WTC11 (cell line): ENCODE results near the gene PDK1. TPM values are rescaled to one million over a fixed set of nuclear protein-coding genes. Genes with fewer than 3 reads are reported as not detected.
A peak's percentile ranks its signal among the peaks of the same experiment; 100 is the strongest.

Experiments
- ARID4B ChIP-seq: sonication (generic); formaldehyde crosslinking; IDR thresholded peaks from 2 replicates; pipeline ENCODE4 v1.8.0; 2023; ENCODE audit warnings: missing genetic modification reagents, mild to moderate bottlenecking, borderline replicate concordance
- ATF1 ChIP-seq: sonication (generic); formaldehyde crosslinking; IDR thresholded peaks from 2 replicates; pipeline ENCODE4 v1.8.1; 2023; ENCODE audit warnings: mild to moderate bottlenecking, moderate library complexity, missing genetic modification reagents
- ATF3 ChIP-seq: sonication (generic); formaldehyde crosslinking; conservative IDR thresholded peaks from 2 replicates; pipeline ENCODE4 v1.8.1; 2022; ENCODE audit warnings: mild to moderate bottlenecking, missing genetic modification reagents
- E2F5 ChIP-seq: sonication (generic); formaldehyde crosslinking; IDR thresholded peaks from 2 replicates; pipeline ENCODE4 v1.8.1; 2022; ENCODE audit warnings: mild to moderate bottlenecking, moderate library complexity, missing genetic modification reagents
- GRHL2 ChIP-seq: fragments of 250-450 bp; sonication (Bioruptor Pico); IDR thresholded peaks from 2 replicates; pipeline ENCODE4 v1.8.0; 2022; ENCODE audit warnings: mild to moderate bottlenecking, moderate library complexity; ENCODE audit not compliant: insufficient replicate concordance, severe bottlenecking
- IRF1 ChIP-seq: sonication (generic); formaldehyde crosslinking; IDR thresholded peaks from 2 replicates; pipeline ENCODE4 v1.8.0; 2023; ENCODE audit warnings: missing genetic modification reagents
- MAX ChIP-seq: sonication (generic); formaldehyde crosslinking; IDR thresholded peaks from 2 replicates; pipeline ENCODE4 v1.8.0; 2022; ENCODE audit warnings: mild to moderate bottlenecking, missing genetic modification reagents
- NR1H2 ChIP-seq: sonication (generic); formaldehyde crosslinking; IDR thresholded peaks from 2 replicates; pipeline ENCODE4 v1.9.0; 2021; ENCODE audit warnings: mild to moderate bottlenecking, moderate library complexity, missing genetic modification reagents
- NR2C2 ChIP-seq: sonication (generic); formaldehyde crosslinking; IDR thresholded peaks from 2 replicates; pipeline ENCODE4 v1.8.0; 2022; ENCODE audit warnings: mild to moderate bottlenecking, missing genetic modification reagents
- OVOL2 ChIP-seq: fragments of 250-450 bp; sonication (Bioruptor Pico); IDR thresholded peaks from 2 replicates; pipeline ENCODE4 v1.9.0; 2021; ENCODE audit warnings: mild to moderate bottlenecking, borderline replicate concordance
- PRDM15 ChIP-seq: sonication (generic); formaldehyde crosslinking; IDR thresholded peaks from 2 replicates; pipeline ENCODE4 v1.8.0; 2022; ENCODE audit warnings: missing genetic modification reagents
- PREB ChIP-seq: sonication (generic); formaldehyde crosslinking; IDR thresholded peaks from 2 replicates; pipeline ENCODE4 v1.8.1; 2022; ENCODE audit warnings: mild to moderate bottlenecking, missing genetic modification reagents, moderate library complexity, borderline replicate concordance
- RELA ChIP-seq: sonication (generic); formaldehyde crosslinking; IDR thresholded peaks from 2 replicates; pipeline ENCODE4 v1.8.1; 2022; ENCODE audit warnings: missing genetic modification reagents, mild to moderate bottlenecking, borderline replicate concordance
- RORB ChIP-seq: fragments of 250-450 bp; sonication (Bioruptor Pico); IDR thresholded peaks from 2 replicates; pipeline ENCODE4 v1.9.0; 2021; ENCODE audit warnings: mild to moderate bottlenecking
- TP53 ChIP-seq: sonication (generic); formaldehyde crosslinking; IDR thresholded peaks from 2 replicates; pipeline ENCODE4 v1.8.1; 2023; ENCODE audit warnings: mild to moderate bottlenecking, missing genetic modification reagents
- USF1 ChIP-seq: sonication (generic); formaldehyde crosslinking; IDR thresholded peaks from 2 replicates; pipeline ENCODE4 v1.8.0; 2022; ENCODE audit warnings: mild to moderate bottlenecking, missing genetic modification reagents
- ZNF281 ChIP-seq: sonication (generic); formaldehyde crosslinking; IDR thresholded peaks from 2 replicates; pipeline ENCODE4 v1.8.0; 2023; ENCODE audit warnings: mild to moderate bottlenecking, missing genetic modification reagents
- ZNF423 ChIP-seq: fragments of 250-450 bp; sonication (Bioruptor Pico); IDR thresholded peaks from 2 replicates; pipeline ENCODE4 v2.1.2; 2022; ENCODE audit warnings: mild to moderate bottlenecking, moderate library complexity
- ZSCAN18 ChIP-seq: fragments of 250-450 bp; sonication (Bioruptor Pico); IDR thresholded peaks from 2 replicates; pipeline ENCODE4 v2.1.2; 2022; ENCODE audit warnings: mild to moderate bottlenecking, moderate library complexity
- total RNA-seq: library from RNA; stranded (reverse); gene quantifications from 3 replicates; pipeline ENCODE4 v1.2.3, GENCODE V29; 2021

PDK1 gene
- total RNA-seq, 1 experiment from 2014 or later = 22.9 TPM

- no peak for TF ChIP-seq ARID4B
- peak; percentile 43; the same call in 1 of the 2 replicates for TF ChIP-seq RELA (CRISPR knock-in tag)
- no peak for TF ChIP-seq PREB
- TF ChIP-seq E2F5 (CRISPR knock-in tag) = peak; percentile 6; the same call in 1 of the 2 replicates
- no peak for TF ChIP-seq ZSCAN18 (CRISPR knock-in tag)
- no peak for TF ChIP-seq ATF3 (CRISPR knock-in tag)
- no peak for TF ChIP-seq GRHL2 (CRISPR knock-in tag)
- no peak for TF ChIP-seq IRF1
- TF ChIP-seq ZNF423 (CRISPR knock-in tag) = no peak
- no peak; the same call in 1 of the 2 replicates for TF ChIP-seq ATF1
- no peak for TF ChIP-seq ZNF281 (CRISPR knock-in tag)
- 0 out of 2 replicates have a peak, but pooled peaks have one; percentile 30 for TF ChIP-seq TP53 (CRISPR knock-in tag)
- TF ChIP-seq NR2C2 (CRISPR knock-in tag) = no peak
- no peak for TF ChIP-seq OVOL2
- TF ChIP-seq PRDM15 (CRISPR knock-in tag) = no peak
- peak; percentile 96 for TF ChIP-seq MAX (CRISPR knock-in tag)
- TF ChIP-seq USF1 = peak; percentile 64; the same call in 1 of the 2 replicates
- no peak for TF ChIP-seq NR1H2 (CRISPR knock-in tag)
- TF ChIP-seq RORB (CRISPR knock-in tag) = no peak
Measured at GRCh38 chr2:172556284-172557033, 569 bp downstream of the PDK1 start (continued).
